GM13976 (cell line): Measurements from ENCODE around the gene RYR3.

ENCODE experiments used
- DNase-seq: peaks from one replicate; pipeline ENCODE4 v3.0.0; 2012; ENCODE audit warnings: low spot score
- CTCF ChIP-seq: IDR thresholded peaks from 2 replicates; pipeline ENCODE4 v1.5.1; 2012; ENCODE audit warnings: borderline replicate concordance, mild to moderate bottlenecking; ENCODE audit not compliant: insufficient read depth; ENCODE audit errors: extremely low read depth, missing control alignments, control extremely low read depth
- in situ Hi-C: fragments of 300-500 bp; cut with MboI; formaldehyde crosslinking; loops from one replicate; pipeline ENCODE4 v1.12.0; 2022; ENCODE audit warnings: low sequenced_read_pairs, mixed read lengths, inconsistent platforms; ENCODE audit not compliant: unreplicated experiment

RYR3 gene

DNA sequence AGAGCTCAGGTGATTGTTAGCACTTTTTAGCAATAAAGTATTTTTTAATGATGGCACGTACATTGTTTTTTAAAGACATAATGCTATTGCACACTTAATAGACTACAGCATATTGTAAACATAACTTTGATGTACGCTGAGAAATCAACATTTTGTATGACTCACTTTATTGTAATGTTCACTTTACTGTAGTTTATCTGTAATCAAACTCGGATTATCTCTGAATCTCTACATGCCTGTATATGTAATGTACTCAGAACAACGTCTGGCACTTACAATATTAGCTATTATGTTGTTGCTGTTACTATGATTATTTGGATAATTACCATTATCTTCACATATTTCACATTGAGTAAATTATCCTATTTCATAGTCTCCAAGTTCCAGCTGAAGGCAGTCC lies 519.6 kb downstream of the RYR3 start:
- no peak for DNase-seq
- in situ Hi-C loops = no loop called here
- TF ChIP-seq CTCF = no peak

DNA sequence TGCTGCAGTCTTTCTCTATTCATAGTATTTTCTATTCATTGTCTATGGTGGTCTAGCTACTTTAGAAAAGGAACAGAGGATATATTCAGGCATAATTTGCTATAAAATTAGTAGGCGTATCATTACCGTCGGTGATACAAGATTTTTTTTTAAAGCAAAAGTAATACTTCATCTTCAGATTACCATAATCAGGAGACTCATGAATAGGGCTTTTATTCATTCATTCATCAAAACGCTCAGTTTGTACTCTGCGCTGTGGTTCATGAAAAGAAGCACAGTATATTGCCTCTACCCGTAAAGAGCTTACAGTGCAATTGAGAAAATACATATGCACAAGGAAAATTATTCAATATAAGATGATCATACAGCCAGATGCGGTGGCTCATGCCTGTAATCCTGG lies 520.9 kb downstream of the RYR3 start:
- DNase-seq = no peak
- in situ Hi-C loops = no loop called here
- TF ChIP-seq CTCF = no peak

- in situ Hi-C loops = no loop called here
- no peak for TF ChIP-seq CTCF
- DNase-seq = no peak
Observed at GRCh38 chr15:33834892-33835743, 524.4 kb downstream of the RYR3 start.

DNA sequence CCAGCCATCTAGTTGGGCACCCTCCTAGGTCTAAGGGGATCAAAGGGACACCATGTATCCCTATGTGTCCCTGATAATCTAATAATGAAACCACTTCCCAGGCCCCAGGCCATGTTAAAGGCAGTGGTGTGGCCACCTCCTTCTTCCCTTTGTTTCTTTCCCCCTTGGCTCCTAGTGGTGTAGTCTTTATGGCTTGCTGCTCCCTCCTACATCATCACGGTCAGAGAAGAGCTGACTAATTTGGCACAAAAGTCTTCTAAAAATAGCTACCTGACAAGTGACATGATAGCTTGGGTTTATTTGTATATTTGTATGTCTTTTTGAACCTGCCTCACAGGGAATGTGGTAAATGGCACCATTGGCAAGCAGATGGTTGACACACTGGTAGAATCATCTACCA lies 526.5 kb downstream of the RYR3 start:
- no peak for DNase-seq
- in situ Hi-C loops = no loop called here
- TF ChIP-seq CTCF = no peak

DNA sequence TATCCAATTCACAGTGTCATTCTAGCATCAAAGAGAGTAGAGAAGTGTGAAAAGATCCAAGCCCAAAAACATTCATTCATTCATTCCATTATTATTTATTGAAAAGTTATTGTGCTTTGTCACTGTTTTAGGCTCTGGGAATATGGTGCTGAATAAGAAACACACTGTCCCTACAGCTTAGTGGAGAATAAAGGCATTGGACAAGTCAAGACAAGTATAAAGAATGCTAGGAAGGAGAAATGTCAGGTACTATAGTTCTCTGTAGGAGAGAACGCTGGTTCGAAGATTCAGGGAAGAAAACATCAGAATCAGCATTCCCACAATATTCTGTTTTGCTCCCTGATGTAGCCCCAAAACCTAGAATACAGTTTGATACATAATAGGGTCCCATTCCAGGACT lies 528.8 kb downstream of the RYR3 start:
- TF ChIP-seq CTCF = no peak
- in situ Hi-C loops = no loop called here
- DNase-seq = no peak

- no peak for DNase-seq
- in situ Hi-C loops = no loop called here
- no peak for TF ChIP-seq CTCF
Observed at GRCh38 chr15:33840615-33841014, 529.8 kb downstream of the RYR3 start.
